GM23248 (cell line): ENCODE measurements around the gene SPACA4.
"Not testable (repeated sequence)": the region's sequence is repeated elsewhere in the genome, so short reads cannot be mapped to it uniquely, and the experiment has no call there.

ENCODE experiments used
- EZH2 ChIP-seq: fragments of 200-600 bp; sonication (generic); IDR thresholded peaks from 2 replicates; pipeline ENCODE4 v1.6.1; 2018; ENCODE audit warnings: antibody characterized with exemption, mild to moderate bottlenecking; ENCODE audit not compliant: insufficient read depth, poor library complexity, severe bottlenecking
- EZH2phosphoT487 ChIP-seq: fragments of 200-600 bp; sonication (generic); IDR thresholded peaks from 2 replicates; pipeline ENCODE4 v1.6.1; 2018; ENCODE audit warnings: antibody characterized with exemption, moderate library complexity, mild to moderate bottlenecking, low read depth; ENCODE audit not compliant: insufficient read depth

DNA sequence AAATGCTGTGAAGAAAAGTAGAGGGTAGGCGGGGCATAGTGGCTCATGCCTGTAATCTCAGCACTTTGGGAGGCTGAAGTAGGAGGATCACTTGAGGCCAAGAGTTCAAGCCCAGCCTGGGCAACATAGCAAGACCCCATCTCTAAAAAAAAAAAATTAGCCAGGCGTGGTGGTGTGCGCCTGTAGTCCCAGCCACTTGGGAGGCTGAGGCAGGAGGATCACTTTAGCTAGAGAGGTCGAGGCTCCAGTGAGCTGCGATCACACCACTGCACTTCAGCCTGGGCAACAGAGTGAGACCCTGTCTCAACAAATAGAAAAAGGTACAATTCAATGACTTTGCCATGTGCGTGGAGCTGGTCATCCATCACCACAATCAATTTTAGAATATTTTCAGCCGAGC, 28.6 kb upstream of the SPACA4 start:
- not testable (repeated sequence) for TF ChIP-seq EZH2, EZH2phosphoT487
